GM18861 (cell line): Measurements from ENCODE around the gene IL18R1.
"Not testable (repeated sequence)": the region's sequence is repeated elsewhere in the genome, so short reads cannot be mapped to it uniquely, and the experiment has no call there.

ENCODE experiments used
- ATAC-seq: cut with Tn5 transposase; IDR thresholded peaks from one replicate; pipeline ENCODE4 v1.9.1; 2021; ENCODE audit not compliant: unreplicated experiment

Gene IL18R1

DNA sequence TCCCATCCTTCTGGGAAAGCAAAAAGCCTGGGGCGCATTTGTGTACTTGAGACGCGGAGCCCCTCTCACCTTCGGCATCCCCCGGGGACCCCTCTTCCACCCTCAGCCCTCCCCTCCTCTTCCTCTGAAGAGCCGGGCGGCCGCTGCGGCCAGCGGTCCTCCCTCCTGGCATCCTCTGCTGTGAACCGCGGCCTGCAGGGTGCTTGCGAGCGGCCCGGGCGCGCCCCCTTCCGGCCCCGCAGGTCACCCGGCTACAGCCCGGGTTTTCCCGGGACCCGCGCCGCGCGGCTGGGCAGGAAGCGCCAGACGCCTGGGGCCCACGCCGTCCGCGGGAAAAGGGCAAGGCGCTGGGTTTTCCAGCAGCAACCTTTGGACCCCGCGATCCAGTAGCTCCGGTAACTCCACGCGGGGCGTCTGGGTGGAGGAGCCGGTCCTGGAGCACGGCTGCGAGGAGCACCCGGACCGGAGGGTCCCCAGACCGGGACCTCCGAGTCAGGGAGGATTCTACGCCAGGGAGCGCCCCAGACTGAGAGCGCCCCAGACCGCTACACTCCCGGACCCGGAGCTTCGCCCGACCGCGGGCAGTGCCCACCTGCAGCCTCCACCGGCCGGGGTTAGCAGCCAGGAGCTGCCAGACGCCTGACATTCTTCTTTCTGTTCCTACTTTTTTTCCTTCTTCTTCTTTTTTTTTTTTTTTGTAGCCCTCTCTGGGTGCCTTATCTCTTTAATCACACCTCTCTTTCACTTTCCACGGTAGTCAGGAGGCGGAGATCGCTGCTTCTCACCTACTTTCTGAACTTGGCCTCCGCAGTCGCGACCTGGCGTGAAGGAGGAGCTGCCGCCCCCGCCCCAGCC, at the start of gene IL18R1:
IL18R1 (plus strand) TSS at position 271 of the 855 bp plus-strand sequence. CDS start 6,865 bp downstream, outside the sequence.
- peak; percentile 87 for ATAC-seq

GRCh38 chr2:102306125-102306524, 49.5 kb upstream of the IL18R1 start:
- ATAC-seq = no peak

- no peak for ATAC-seq
These were observed 44.5 kb upstream of the IL18R1 start, which contains the start of gene IL1RL1 for GRCh38 chr2:102310964-102311640. Gene IL1RL1 (plus strand): TSS chr2:102311563. CDS start chr2:102338265, 26,702 bp downstream.

DNA sequence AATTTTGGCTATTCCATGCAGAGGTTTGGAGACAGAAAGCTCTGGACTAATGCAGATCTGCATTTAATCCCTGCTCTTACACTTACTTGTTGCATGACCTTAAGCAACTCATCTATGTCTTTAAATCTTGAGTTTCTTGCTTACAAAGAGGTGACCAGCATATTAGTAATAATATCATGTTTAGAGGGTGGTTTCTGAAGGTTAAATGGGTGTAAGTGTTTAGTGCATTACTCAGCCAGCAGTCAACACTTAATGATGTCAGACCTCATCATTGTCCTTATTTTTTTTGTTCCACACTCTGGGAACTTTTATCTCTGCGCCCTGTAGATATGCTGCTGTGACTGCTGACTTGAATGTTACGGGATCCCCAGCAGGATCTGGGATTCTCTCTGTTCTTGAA, 42.6 kb upstream of the IL18R1 start:
- ATAC-seq = no peak

DNA sequence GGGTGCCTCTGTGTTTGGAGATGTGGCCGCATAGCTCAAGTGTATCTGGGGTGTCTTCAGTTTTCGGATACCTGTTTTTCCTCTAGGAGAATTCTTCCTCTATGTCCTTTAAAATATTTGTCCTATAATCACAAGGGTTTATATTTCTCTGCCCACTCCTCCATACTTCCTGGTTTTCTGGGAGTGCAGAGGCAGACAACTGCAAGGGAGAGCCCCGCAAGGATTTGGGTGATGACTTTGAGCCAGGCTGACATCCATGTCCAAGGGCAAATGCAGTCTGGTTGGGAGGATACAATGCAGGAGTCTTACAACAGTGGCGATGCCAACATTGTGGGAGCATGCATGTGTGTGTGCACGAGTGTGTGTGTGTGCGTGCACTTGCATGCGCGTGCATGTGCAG, 42.1 kb upstream of the IL18R1 start:
- ATAC-seq = no peak

DNA sequence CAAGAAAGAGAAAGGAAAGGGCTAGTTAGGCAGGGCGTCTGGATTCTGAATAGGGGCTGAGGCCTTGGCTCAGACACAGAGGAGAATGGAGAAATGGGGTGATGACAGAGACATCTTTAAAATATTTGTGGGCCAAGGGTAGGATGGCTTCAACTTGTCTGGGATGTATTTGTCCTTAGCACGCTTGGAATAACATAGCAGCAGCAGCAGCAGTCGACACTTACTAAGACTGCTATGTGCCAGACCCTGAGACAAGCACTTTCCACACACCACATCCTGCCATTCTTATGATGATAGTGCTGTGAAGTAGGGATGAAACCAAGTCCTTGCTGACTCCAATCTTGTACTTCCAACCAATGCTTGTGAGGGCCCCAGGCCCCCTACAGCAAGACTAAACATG, 41.6 kb upstream of the IL18R1 start:
- no peak for ATAC-seq

GRCh38 chr2:102315921-102316320, 39.7 kb upstream of the IL18R1 start:
- no peak for ATAC-seq

- no peak for ATAC-seq
These were observed 37.9 kb upstream of the IL18R1 start for GRCh38 chr2:102317715-102318114.

GRCh38 chr2:102318437-102318836, 37.2 kb upstream of the IL18R1 start:
- no peak for ATAC-seq

DNA sequence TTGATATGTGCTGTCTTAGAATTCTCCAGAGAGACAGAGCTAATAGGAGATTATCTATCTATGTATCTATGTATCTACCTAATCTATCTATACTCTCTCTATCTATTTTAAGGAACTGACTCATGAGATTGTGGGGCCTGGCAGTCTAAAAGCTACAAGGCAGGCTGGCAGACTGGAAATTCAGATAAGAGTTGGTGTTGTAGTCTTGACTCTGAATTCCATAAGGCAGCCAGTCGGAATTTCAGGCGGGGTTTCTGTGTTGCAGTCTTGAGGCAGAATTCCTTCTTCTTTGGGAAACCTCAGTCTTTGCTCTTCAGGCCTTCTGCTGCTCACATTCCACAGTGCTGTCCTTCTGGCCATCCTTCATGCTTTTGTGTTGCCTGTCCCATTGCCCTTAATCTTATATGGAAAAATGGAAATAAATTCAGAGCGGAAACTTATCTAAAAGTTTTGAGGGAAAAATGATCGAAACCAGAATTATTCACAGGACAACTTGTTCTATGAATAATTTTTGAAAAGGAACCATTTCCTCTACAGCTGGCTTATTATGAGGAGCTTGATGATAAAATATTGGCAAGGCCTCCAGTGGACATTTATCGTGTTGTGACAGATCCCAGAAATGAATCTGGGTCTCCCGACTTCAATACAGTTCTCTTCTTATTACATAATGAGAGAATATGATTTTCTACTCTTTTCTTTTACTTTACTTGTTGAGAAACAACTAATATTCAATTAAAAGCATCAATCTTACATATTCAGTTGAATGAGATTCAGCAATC, 33.5 kb upstream of the IL18R1 start:
- no peak for ATAC-seq

GRCh38 chr2:102324914-102325313, 30.7 kb upstream of the IL18R1 start:
- ATAC-seq = not testable (repeated sequence)

GRCh38 chr2:102331311-102331980, 24.1 kb upstream of the IL18R1 start:
- ATAC-seq = no peak

GRCh38 chr2:102334486-102334885, 21.1 kb upstream of the IL18R1 start:
- ATAC-seq = no peak

DNA sequence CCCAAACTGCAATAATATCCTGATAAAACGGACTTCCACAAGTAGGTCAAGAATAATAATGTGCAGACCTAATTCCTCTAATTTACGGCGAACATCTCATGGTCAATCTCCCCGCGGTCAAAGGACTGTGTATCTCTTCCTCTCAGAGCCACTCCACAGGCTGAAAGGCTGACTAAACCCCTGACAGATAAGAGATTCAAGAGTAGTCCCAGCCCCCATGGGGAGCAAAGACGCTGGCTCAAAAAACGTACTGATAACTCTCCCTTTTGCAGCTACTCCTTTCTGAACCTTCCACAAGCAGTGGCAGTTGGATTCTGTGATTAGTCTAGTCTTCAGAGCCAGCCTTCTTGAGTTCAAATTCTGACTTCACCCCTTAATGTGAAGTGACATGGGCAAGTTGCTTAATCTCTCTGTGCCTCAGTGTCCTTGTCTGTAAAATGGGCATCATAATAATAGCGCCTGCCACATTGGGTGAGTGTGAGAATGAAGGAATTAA, 19.7 kb upstream of the IL18R1 start:
- ATAC-seq = no peak

GRCh38 chr2:102336502-102336945, 19.1 kb upstream of the IL18R1 start:
- ATAC-seq = no peak

GRCh38 chr2:102337012-102337411, 18.6 kb upstream of the IL18R1 start:
- no peak for ATAC-seq

GRCh38 chr2:102337481-102338386, 17.9 kb upstream of the IL18R1 start:
- ATAC-seq = no peak

DNA sequence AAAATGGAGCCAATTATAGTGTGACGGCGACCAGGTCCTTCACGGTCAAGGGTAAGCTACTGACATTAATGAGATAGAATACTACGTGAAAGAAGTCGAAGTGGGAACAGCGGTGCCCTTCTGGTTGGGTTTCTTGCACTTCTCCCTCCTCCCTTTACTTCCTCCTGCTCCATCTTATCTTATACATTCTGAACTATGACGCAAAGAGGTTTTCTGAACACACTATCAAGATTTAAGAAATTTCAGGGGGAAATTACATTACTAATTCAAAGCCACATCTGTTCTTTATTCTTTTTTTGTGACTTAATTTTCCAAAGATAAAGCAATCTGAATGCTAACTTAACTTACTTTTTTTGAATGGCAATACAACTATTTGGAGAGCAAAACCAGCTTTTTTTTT, 14.8 kb upstream of the IL18R1 start:
- no peak for ATAC-seq

GRCh38 chr2:102342888-102343287, 12.7 kb upstream of the IL18R1 start:
- ATAC-seq = no peak

DNA sequence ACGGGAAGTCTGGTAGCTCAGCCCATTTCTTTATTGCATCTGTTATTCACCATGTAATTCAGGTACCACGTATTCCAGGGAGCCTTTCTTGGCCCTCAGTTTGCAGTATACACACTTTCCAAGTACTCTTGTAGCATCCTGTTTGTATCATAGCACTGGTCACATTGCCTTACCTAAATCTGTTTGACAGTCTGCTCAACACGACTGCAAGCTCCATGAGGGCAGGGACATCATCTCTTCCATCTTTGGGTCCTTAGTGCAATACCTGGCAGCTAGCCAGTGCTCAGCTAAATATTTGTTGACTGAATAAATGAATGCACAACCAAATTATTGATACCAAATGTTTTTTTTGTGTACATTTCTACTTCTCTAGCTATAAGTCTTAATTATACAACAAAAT, 11.2 kb upstream of the IL18R1 start:
- ATAC-seq = no peak
